ENCODE results near the gene DNAH7.

DNAH7 gene

GRCh38 chr2:195741191-195741590, 327.4 kb downstream of the DNAH7 start:
- no peak for DNase-seq (ENCODE audit: low read depth)
- in situ Hi-C loops (cut with HindIII; ENCODE audit: low sequenced_read_pairs), result no loop called here
- TF ChIP-seq CTCF (IDR thresholded peaks at IDR 0.05; ENCODE audit: low read depth, low read length, missing control alignments), result no peak
- no peak overlapping the region for H3K4me3 ChIP-seq (ENCODE audit: low read depth, low read length)

GRCh38 chr2:195737511-195738325, 330.9 kb downstream of the DNAH7 start:
- no peak for DNase-seq (ENCODE audit: low read depth)
- in situ Hi-C loops (cut with HindIII; ENCODE audit: low sequenced_read_pairs), result no loop called here

GRCh38 chr2:195735347-195735746, 333.3 kb downstream of the DNAH7 start:
- in situ Hi-C loops (cut with HindIII; ENCODE audit: low sequenced_read_pairs), result no loop called here
- TF ChIP-seq CTCF (IDR thresholded peaks at IDR 0.05; ENCODE audit: low read depth, low read length, missing control alignments), result no peak
- no peak overlapping the region for H3K4me3 ChIP-seq (ENCODE audit: low read depth, low read length)
- no peak for DNase-seq (ENCODE audit: low read depth)

More at GRCh38 chr2:195737511-195738325, 330.9 kb downstream of the DNAH7 start:
- no peak for TF ChIP-seq CTCF (IDR thresholded peaks at IDR 0.05; ENCODE audit: low read depth, low read length, missing control alignments)
- no peak overlapping the region for H3K4me3 ChIP-seq (ENCODE audit: low read depth, low read length)

- no peak overlapping the region for H3K4me3 ChIP-seq (ENCODE audit: low read depth, low read length)
- in situ Hi-C loops (cut with HindIII; ENCODE audit: low sequenced_read_pairs), result no loop called here
- no peak for DNase-seq (ENCODE audit: low read depth)
- TF ChIP-seq CTCF (IDR thresholded peaks at IDR 0.05; ENCODE audit: low read depth, low read length, missing control alignments), result no peak
Measured at GRCh38 chr2:195734931-195735330, 333.7 kb downstream of the DNAH7 start.

- no peak overlapping the region for H3K4me3 ChIP-seq (ENCODE audit: low read depth, low read length)
Measured at GRCh38 chr2:195734395-195734794, 334.2 kb downstream of the DNAH7 start.

GRCh38 chr2:195733831-195734230, 334.8 kb downstream of the DNAH7 start:
- TF ChIP-seq CTCF (IDR thresholded peaks at IDR 0.05; ENCODE audit: low read depth, low read length, missing control alignments), result no peak
- in situ Hi-C loops (cut with HindIII; ENCODE audit: low sequenced_read_pairs), result no loop called here
- DNase-seq (ENCODE audit: low read depth), result no peak
- H3K4me3 ChIP-seq (ENCODE audit: low read depth, low read length), result no peak overlapping the region

More at GRCh38 chr2:195734395-195734794, 334.2 kb downstream of the DNAH7 start:
- TF ChIP-seq CTCF (IDR thresholded peaks at IDR 0.05; ENCODE audit: low read depth, low read length, missing control alignments), result no peak
- DNase-seq (ENCODE audit: low read depth), result no peak
- in situ Hi-C loops (cut with HindIII; ENCODE audit: low sequenced_read_pairs), result no loop called here

All from astrocyte of the cerebellum (primary cell).